Activated naive CD8-positive, alpha-beta T cell treated with anti-CD3 and anti-CD28 coated beads for 36 hours (primary cell): Measurements from ENCODE around the gene CYP2D6. TPM values are rescaled to one million over a fixed set of nuclear protein-coding genes. Genes with fewer than 3 reads are reported as not detected.

Experiments
- DNase-seq: peaks from one replicate; pipeline ENCODE4 v3.0.0; 2021
- H3K27ac Mint-ChIP-seq: one replicate; pipeline ENCODE4 v1.8.0; 2022; ENCODE audit warnings: mild to moderate bottlenecking, moderate library complexity, mixed read lengths
- H3K27me3 Mint-ChIP-seq: one replicate; pipeline ENCODE4 v1.8.0; 2022; ENCODE audit warnings: mild to moderate bottlenecking, mixed read lengths
- H3K36me3 Mint-ChIP-seq: one replicate; pipeline ENCODE4 v1.8.0; 2021; ENCODE audit warnings: mild to moderate bottlenecking, mixed read lengths
- H3K4me1 Mint-ChIP-seq: one replicate; pipeline ENCODE4 v1.8.0; 2021; ENCODE audit warnings: mixed read lengths
- H3K4me3 Mint-ChIP-seq: one replicate; pipeline ENCODE4 v1.8.0; 2022; ENCODE audit warnings: mild to moderate bottlenecking, moderate library complexity, mixed read lengths
- H3K9me3 Mint-ChIP-seq: one replicate; pipeline ENCODE4 v1.8.0; 2022; ENCODE audit warnings: mixed read lengths
- total RNA-seq, 2 experiments: library from RNA; stranded (reverse); gene quantifications; one replicate each; pipeline ENCODE4 v1.2.3, GENCODE V29; 2021

Gene CYP2D6
- total RNA-seq, 2 experiments from 2014 or later, result 1.6 to 2.4 TPM

GRCh38 chr22:42090596-42091454, 39.8 kb downstream of the CYP2D6 start, which contains the start of gene NDUFA6:
Gene NDUFA6, minus strand, starts transcription at chr22:42090772. Its CDS starts 28 bp downstream, at chr22:42090744.
- Mint-ChIP-seq H3K9me3 (peaks cover 5% of the 10 kb centered on the region), H3K27ac (peak within 1 kb of the TSS; percentile 100), H3K36me3 (peaks cover 30% of the 10 kb centered on the region), H3K4me3 (peak within 1 kb of the TSS; percentile 97), H3K27me3 (no peaks in the 10 kb centered on the region), H3K4me1 (peaks cover 20% of the 10 kb centered on the region)
- peak; percentile 98 for DNase-seq

GRCh38 chr22:42086051-42086450, 44.6 kb downstream of the CYP2D6 start:
- DNase-seq, result no peak
- H3K27me3 Mint-ChIP-seq, result no peaks in the 10 kb centered on the region
- H3K36me3 Mint-ChIP-seq, result peaks cover 49% of the 10 kb centered on the region
- H3K27ac Mint-ChIP-seq, result no peak overlapping the region
- H3K9me3 Mint-ChIP-seq, result peaks cover 5% of the 10 kb centered on the region
- H3K4me1 Mint-ChIP-seq, result peaks cover 24% of the 10 kb centered on the region
- H3K4me3 Mint-ChIP-seq, result no peak overlapping the region

GRCh38 chr22:42084874-42085273, 45.7 kb downstream of the CYP2D6 start:
- peaks cover 46% of the 10 kb centered on the region for H3K36me3 Mint-ChIP-seq
- H3K27ac Mint-ChIP-seq, result no peak overlapping the region
- no peak overlapping the region for H3K4me3 Mint-ChIP-seq
- DNase-seq, result no peak
- no peaks in the 10 kb centered on the region for H3K27me3 Mint-ChIP-seq
- peaks cover 26% of the 10 kb centered on the region for H3K4me1 Mint-ChIP-seq
- peaks cover 4% of the 10 kb centered on the region for H3K9me3 Mint-ChIP-seq

GRCh38 chr22:42083119-42083518, 47.5 kb downstream of the CYP2D6 start:
- Mint-ChIP-seq H3K27ac (no peak overlapping the region), H3K4me3 (no peak overlapping the region), H3K36me3 (peaks cover 33% of the 10 kb centered on the region), H3K27me3 (no peaks in the 10 kb centered on the region), H3K9me3 (no peaks in the 10 kb centered on the region), H3K4me1 (peaks cover 20% of the 10 kb centered on the region)
- DNase-seq, result no peak

GRCh38 chr22:42080287-42080686, 50.3 kb downstream of the CYP2D6 start:
- peak overlapping the region; percentile 96 for H3K27ac Mint-ChIP-seq
- peaks cover 18% of the 10 kb centered on the region for H3K4me1 Mint-ChIP-seq
- H3K36me3 Mint-ChIP-seq, result peaks cover 20% of the 10 kb centered on the region
- H3K9me3 Mint-ChIP-seq, result no peaks in the 10 kb centered on the region
- peak overlapping the region; percentile 97 for H3K4me3 Mint-ChIP-seq
- DNase-seq, result no peak
- no peaks in the 10 kb centered on the region for H3K27me3 Mint-ChIP-seq

- Mint-ChIP-seq H3K27ac (peak within 1 kb of the TSS; percentile 96), H3K4me1 (peaks cover 23% of the 10 kb centered on the region), H3K27me3 (no peaks in the 10 kb centered on the region), H3K4me3 (peak within 1 kb of the TSS; percentile 97), H3K36me3 (peaks cover 21% of the 10 kb centered on the region), H3K9me3 (no peaks in the 10 kb centered on the region)
- DNase-seq, result peak; percentile 98
Observed at GRCh38 chr22:42079319-42080251, 51.0 kb downstream of the CYP2D6 start, which contains the start of gene SMDT1. Gene SMDT1, plus strand, starts transcription at chr22:42079700. Its CDS starts 69 bp downstream, at chr22:42079769.

GRCh38 chr22:42078469-42079318, 51.9 kb downstream of the CYP2D6 start:
- no peaks in the 10 kb centered on the region for H3K9me3 Mint-ChIP-seq
- H3K27me3 Mint-ChIP-seq, result no peaks in the 10 kb centered on the region
- DNase-seq, result no peak
- peaks cover 16% of the 10 kb centered on the region for H3K36me3 Mint-ChIP-seq
- H3K27ac Mint-ChIP-seq, result peak overlapping the region; percentile 96
- H3K4me3 Mint-ChIP-seq, result peak overlapping the region; percentile 97
- H3K4me1 Mint-ChIP-seq, result peaks cover 24% of the 10 kb centered on the region

- H3K4me3 Mint-ChIP-seq, result no peak overlapping the region
- H3K36me3 Mint-ChIP-seq, result peaks cover 12% of the 10 kb centered on the region
- no peaks in the 10 kb centered on the region for H3K9me3 Mint-ChIP-seq
- no peaks in the 10 kb centered on the region for H3K27me3 Mint-ChIP-seq
- no peak overlapping the region for H3K27ac Mint-ChIP-seq
- H3K4me1 Mint-ChIP-seq, result peaks cover 25% of the 10 kb centered on the region
- DNase-seq, result no peak
Observed at GRCh38 chr22:42077486-42078125, 53.0 kb downstream of the CYP2D6 start.

GRCh38 chr22:42076764-42077485, 53.7 kb downstream of the CYP2D6 start:
- peaks cover 24% of the 10 kb centered on the region for H3K4me1 Mint-ChIP-seq

More at GRCh38 chr22:42076764-42077485, 53.7 kb downstream of the CYP2D6 start:
- no peak overlapping the region for H3K27ac Mint-ChIP-seq
- no peaks in the 10 kb centered on the region for H3K9me3 Mint-ChIP-seq
- H3K36me3 Mint-ChIP-seq, result peaks cover 7% of the 10 kb centered on the region
- no peaks in the 10 kb centered on the region for H3K27me3 Mint-ChIP-seq
- no peak for DNase-seq
- no peak overlapping the region for H3K4me3 Mint-ChIP-seq

Other genes with a start within 250 kb of the CYP2D6 start
- under 1 TPM; 0.56 to 0.68 TPM for gene SHISA8, start 215.7 kb downstream of the CYP2D6 start, total RNA-seq
- 1 to 10 TPM; 2.2 to 2.3 TPM for gene TNFRSF13C, start 204.0 kb downstream of the CYP2D6 start, total RNA-seq
- gene CENPM, start 183.7 kb downstream of the CYP2D6 start, total RNA-seq, result 10 to 100 TPM; 70.5 to 76.5 TPM
- gene SEPTIN3, start 161.4 kb downstream of the CYP2D6 start, total RNA-seq, result under 1 TPM; 0.27 to 0.38 TPM
- gene WBP2NL, start 132.0 kb downstream of the CYP2D6 start, total RNA-seq, result under 1 TPM; 0.37 to 0.68 TPM
- 10 to 100 TPM; 13.2 to 16.0 TPM for gene NAGA, start 60.0 kb downstream of the CYP2D6 start, total RNA-seq
- 1 to 10 TPM; 1.5 to 2.1 TPM for gene PHETA2, start 56.6 kb downstream of the CYP2D6 start, total RNA-seq
- gene SMDT1, start 51.1 kb downstream of the CYP2D6 start, total RNA-seq, result 10 to 100 TPM; 58.0 to 63.4 TPM
- 100 to 1,000 TPM; 107 to 117 TPM for gene NDUFA6, start 40.0 kb downstream of the CYP2D6 start, total RNA-seq
- 10 to 100 TPM; 62.4 to 68.4 TPM for gene TCF20, start 139.8 kb upstream of the CYP2D6 start, total RNA-seq